ENCODE data around the gene SLC26A3.

The SLC26A3 gene

DNA sequence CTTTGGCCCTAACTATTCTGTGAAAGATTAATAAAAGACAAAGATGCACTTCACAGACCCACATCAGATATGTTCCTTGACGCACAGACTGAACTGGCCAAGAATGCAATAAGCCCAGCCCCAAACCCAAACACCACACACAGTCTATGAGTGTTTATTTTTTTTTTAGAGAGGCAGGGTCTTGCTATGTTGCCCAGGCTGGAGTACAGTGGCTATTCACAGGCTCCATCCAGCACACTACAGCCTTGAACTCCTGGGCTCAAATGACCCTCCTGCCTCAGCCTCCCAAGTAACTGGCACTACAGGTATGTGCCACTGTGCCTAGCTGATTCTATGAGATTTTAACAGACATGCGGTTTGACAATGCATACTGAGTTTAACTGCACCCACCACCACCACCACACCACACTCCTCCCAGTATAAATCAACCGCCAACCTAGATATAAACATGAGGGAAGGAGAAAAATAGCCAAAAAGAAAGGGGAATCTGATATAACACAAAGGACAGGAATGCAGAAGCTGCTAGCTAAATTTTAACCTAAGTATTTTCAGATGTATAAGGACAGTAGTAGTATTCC is 35.1 kb upstream of the SLC26A3 start:
- no peak overlapping the region for H3K27ac ChIP-seq (ENCODE audit: low read depth in 2 of 2, low read length in 2 of 2)
- H3K9me3 ChIP-seq (ENCODE audit: control insufficient read depth in 2 of 2, low read length in 2 of 2) = no peaks in the 10 kb centered on the region
- peaks cover 2% of the 10 kb centered on the region in 2 donors for H3K4me1 ChIP-seq (ENCODE audit: control insufficient read depth in 2 of 2, insufficient read depth in 2 of 2, low read length in 2 of 2)
- H3K27me3 ChIP-seq (ENCODE audit: control insufficient read depth in 2 of 2, insufficient read depth in 2 of 2, low read length in 2 of 2) = no peaks in the 10 kb centered on the region
- no peak overlapping the region for H3K9ac ChIP-seq (ENCODE audit: low read depth in 1 of 2, low read length in 2 of 2)
- no peaks in the 10 kb centered on the region for H3K36me3 ChIP-seq (ENCODE audit: control insufficient read depth in 2 of 2, insufficient read depth in 2 of 2, low read length in 2 of 2)
- no peak overlapping the region for H3K4me3 ChIP-seq (ENCODE audit: low read length in 2 of 2)

DNA sequence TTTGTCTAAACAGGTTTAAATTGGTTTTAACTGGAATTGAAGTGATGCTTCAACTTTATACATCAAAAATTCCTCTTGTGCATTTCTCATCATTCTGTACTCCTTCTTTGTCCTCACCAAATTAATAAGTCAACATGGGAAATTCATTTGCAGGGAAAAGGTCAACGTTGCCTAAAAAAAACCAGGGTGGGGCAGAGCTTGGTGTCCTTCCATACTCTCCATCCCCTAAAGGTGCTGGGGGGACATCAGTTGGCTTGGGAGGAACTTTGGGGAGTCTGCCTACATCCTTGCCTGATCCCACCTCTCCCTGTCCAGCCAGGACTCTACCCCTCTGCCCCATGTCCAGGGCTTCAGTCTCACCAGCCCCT is 34.1 kb upstream of the SLC26A3 start:
- Histone ChIP-seq H3K36me3 (ENCODE audit: control insufficient read depth in 2 of 2, insufficient read depth in 2 of 2, low read length in 2 of 2) (no peaks in the 10 kb centered on the region), H3K9ac (ENCODE audit: low read depth in 1 of 2, low read length in 2 of 2) (no peak overlapping the region)

DNA sequence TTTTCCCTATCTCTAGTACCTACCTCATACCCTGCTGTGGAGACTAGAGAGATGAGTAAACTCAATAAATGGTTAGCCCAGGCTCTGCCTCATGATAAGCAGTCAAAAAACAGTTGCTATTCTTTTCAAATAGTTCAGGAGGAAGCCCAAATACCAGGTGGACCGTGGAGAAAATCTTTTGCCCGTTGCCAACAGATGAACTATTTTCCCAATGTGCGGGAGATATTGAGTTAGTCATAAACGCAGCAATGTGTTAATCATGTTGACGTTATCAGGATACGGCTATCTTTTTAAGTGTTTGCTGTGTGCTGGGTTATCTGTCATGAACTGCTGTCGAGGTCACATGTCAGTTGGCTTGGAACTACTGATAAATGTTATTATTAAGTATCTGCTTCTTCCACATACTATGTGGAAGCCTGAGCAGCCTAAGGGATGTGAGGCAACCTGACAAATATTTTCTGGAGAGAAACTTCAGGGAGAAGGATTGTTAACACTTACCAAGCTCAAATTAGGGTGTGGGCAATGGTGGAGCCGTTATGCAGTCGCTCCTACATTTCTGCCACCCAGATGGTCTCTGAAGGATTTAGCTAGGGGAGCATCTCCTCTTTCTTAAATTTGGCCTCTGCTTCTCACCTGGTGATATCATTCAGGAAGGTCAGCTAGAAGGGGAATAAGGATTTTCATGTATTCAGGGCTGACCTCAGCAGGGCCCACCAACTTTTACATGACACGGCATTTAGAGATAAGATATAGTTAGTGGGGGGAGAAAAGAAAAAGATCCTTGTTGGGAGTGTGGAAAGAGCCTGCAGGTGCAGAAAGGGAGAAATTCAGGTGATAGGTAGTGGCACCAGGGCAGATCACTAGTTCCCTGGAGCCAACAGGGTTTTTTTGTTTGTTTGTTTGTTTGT is 33.5 kb upstream of the SLC26A3 start:
- H3K9ac ChIP-seq (ENCODE audit: low read depth in 1 of 2, low read length in 2 of 2) = no peak overlapping the region
- no peaks in the 10 kb centered on the region for H3K36me3 ChIP-seq (ENCODE audit: control insufficient read depth in 2 of 2, insufficient read depth in 2 of 2, low read length in 2 of 2)
- no peaks in the 10 kb centered on the region for H3K27me3 ChIP-seq (ENCODE audit: control insufficient read depth in 2 of 2, insufficient read depth in 2 of 2, low read length in 2 of 2)
- H3K4me3 ChIP-seq (ENCODE audit: low read length in 2 of 2) = no peak overlapping the region
- H3K27ac ChIP-seq (ENCODE audit: low read depth in 2 of 2, low read length in 2 of 2) = no peak overlapping the region
- H3K4me1 ChIP-seq (ENCODE audit: control insufficient read depth in 2 of 2, insufficient read depth in 2 of 2, low read length in 2 of 2) = no peaks in the 10 kb centered on the region
- H3K9me3 ChIP-seq (ENCODE audit: control insufficient read depth in 2 of 2, low read length in 2 of 2) = no peaks in the 10 kb centered on the region

More for the DNA sequence above, 34.1 kb upstream of the SLC26A3 start:
- Histone ChIP-seq H3K27ac (ENCODE audit: low read depth in 2 of 2, low read length in 2 of 2) (no peak overlapping the region), H3K27me3 (ENCODE audit: control insufficient read depth in 2 of 2, insufficient read depth in 2 of 2, low read length in 2 of 2) (no peaks in the 10 kb centered on the region), H3K4me3 (ENCODE audit: low read length in 2 of 2) (no peak overlapping the region), H3K9me3 (ENCODE audit: control insufficient read depth in 2 of 2, low read length in 2 of 2) (no peaks in the 10 kb centered on the region), H3K4me1 (ENCODE audit: control insufficient read depth in 2 of 2, insufficient read depth in 2 of 2, low read length in 2 of 2) (no peaks in the 10 kb centered on the region)

DNA sequence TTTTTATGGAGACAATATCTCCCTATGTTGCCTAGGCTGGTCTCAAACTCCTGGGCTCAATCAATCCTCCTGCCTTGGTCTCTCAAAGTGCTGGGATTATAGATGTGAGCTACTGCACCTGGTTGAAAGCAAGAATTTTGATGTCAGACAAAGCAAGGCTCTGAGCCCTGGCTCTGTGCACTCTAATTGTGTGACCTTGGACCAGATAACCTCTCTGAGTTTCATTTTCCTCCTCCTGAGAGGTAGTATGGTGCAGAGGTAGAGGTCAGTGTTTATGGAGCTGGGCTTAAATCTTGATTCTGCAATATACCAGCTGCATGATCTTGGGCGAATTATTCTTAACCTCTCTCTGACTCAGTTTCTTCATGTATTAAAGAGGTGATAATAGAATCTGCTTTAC is 31.4 kb upstream of the SLC26A3 start:
- H3K4me1 ChIP-seq (ENCODE audit: control insufficient read depth in 2 of 2, insufficient read depth in 2 of 2, low read length in 2 of 2) = peaks cover 3 to 14% of the 10 kb centered on the region in 2 donors
- H3K4me3 ChIP-seq (ENCODE audit: low read length in 2 of 2) = no peak overlapping the region
- H3K27ac ChIP-seq (ENCODE audit: low read depth in 2 of 2, low read length in 2 of 2) = no peak overlapping the region
- no peaks in the 10 kb centered on the region for H3K36me3 ChIP-seq (ENCODE audit: control insufficient read depth in 2 of 2, insufficient read depth in 2 of 2, low read length in 2 of 2)
- H3K27me3 ChIP-seq (ENCODE audit: control insufficient read depth in 2 of 2, insufficient read depth in 2 of 2, low read length in 2 of 2) = no peaks in the 10 kb centered on the region
- no peak overlapping the region for H3K9ac ChIP-seq (ENCODE audit: low read depth in 1 of 2, low read length in 2 of 2)
- no peaks in the 10 kb centered on the region for H3K9me3 ChIP-seq (ENCODE audit: control insufficient read depth in 2 of 2, low read length in 2 of 2)

DNA sequence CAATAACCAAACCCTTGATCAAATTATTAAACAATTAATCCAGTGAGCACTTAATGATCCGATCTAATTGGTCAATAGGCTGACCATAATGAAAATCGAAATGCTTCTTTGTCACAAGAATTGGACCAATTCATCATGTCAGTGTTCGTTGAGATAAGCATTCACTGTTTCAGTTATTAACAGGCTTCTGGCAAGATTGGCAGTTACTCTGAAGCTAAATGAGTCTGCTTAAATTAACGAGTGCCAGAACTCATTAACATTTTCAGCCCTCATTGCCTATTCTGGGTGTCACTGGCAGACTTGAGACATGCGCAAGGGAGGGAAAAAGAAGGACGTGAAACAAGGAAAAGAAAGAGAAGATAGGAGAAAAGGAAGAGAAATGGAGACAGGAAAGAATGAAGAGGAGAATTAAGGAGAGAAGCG is 30.7 kb upstream of the SLC26A3 start:
- Histone ChIP-seq H3K9me3 (ENCODE audit: control insufficient read depth in 2 of 2, low read length in 2 of 2) (no peaks in the 10 kb centered on the region), H3K36me3 (ENCODE audit: control insufficient read depth in 2 of 2, insufficient read depth in 2 of 2, low read length in 2 of 2) (no peaks in the 10 kb centered on the region), H3K4me3 (ENCODE audit: low read length in 2 of 2) (no peak overlapping the region), H3K9ac (ENCODE audit: low read depth in 1 of 2, low read length in 2 of 2) (no peak overlapping the region), H3K27ac (ENCODE audit: low read depth in 2 of 2, low read length in 2 of 2) (no peak overlapping the region), H3K27me3 (ENCODE audit: control insufficient read depth in 2 of 2, insufficient read depth in 2 of 2, low read length in 2 of 2) (no peaks in the 10 kb centered on the region), H3K4me1 (ENCODE audit: control insufficient read depth in 2 of 2, insufficient read depth in 2 of 2, low read length in 2 of 2) (peaks cover 3 to 14% of the 10 kb centered on the region in 2 donors)

DNA sequence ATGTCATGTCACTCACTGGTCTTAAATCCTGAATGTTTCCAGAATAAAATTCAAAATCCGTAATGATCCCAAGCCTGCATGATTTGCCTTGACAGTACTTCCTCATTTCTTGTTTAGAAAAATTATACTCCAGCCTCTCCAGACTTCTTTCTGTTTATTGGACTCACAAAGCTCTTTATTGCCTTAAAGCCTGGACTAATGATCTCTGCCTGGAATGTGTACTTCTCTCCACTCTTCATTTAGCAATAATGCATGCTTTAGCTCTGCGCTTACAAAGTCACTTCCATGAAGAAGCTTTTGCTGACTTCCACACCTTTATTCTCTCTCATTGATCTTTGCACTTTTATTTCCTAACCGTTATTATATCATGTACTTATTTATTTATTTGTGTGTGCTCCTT is 27.4 kb upstream of the SLC26A3 start:
- H3K9me3 ChIP-seq (ENCODE audit: control insufficient read depth in 2 of 2, low read length in 2 of 2) = no peaks in the 10 kb centered on the region
- H3K9ac ChIP-seq (ENCODE audit: low read depth in 1 of 2, low read length in 2 of 2) = peak overlapping the region in 1 of 2 donors; percentile 0
- H3K27me3 ChIP-seq (ENCODE audit: control insufficient read depth in 2 of 2, insufficient read depth in 2 of 2, low read length in 2 of 2) = no peaks in the 10 kb centered on the region
- peak overlapping the region; percentile 38 to 66 for H3K27ac ChIP-seq (ENCODE audit: low read depth in 2 of 2, low read length in 2 of 2)
- peak overlapping the region in 1 of 2 donors; percentile 1 for H3K4me3 ChIP-seq (ENCODE audit: low read length in 2 of 2)
- no peaks in the 10 kb centered on the region for H3K36me3 ChIP-seq (ENCODE audit: control insufficient read depth in 2 of 2, insufficient read depth in 2 of 2, low read length in 2 of 2)
- peaks cover 3 to 14% of the 10 kb centered on the region in 2 donors for H3K4me1 ChIP-seq (ENCODE audit: control insufficient read depth in 2 of 2, insufficient read depth in 2 of 2, low read length in 2 of 2)

DNA sequence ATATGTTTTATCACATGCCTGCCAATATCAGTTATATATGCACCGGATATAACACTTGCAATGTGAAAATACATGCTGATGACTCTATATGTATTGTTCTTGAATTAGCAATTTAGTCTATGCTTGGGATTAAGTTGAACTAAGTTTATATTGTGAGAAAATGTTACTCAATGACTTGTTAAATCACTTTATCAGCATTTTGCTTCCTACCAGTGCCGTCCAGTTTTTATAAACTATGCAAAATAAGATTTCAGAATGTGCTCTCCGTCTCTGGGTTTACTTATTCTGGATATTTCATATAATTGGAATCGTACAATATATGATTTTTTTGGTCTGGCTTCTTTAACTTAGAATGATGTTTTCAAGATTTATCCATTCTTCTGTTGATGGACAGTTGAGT is 25.5 kb upstream of the SLC26A3 start:
- Histone ChIP-seq H3K9ac (ENCODE audit: low read depth in 1 of 2, low read length in 2 of 2) (no peak overlapping the region), H3K36me3 (ENCODE audit: control insufficient read depth in 2 of 2, insufficient read depth in 2 of 2, low read length in 2 of 2) (no peaks in the 10 kb centered on the region), H3K27ac (ENCODE audit: low read depth in 2 of 2, low read length in 2 of 2) (no peak overlapping the region), H3K9me3 (ENCODE audit: control insufficient read depth in 2 of 2, low read length in 2 of 2) (no peaks in the 10 kb centered on the region), H3K4me3 (ENCODE audit: low read length in 2 of 2) (no peak overlapping the region), H3K27me3 (ENCODE audit: control insufficient read depth in 2 of 2, insufficient read depth in 2 of 2, low read length in 2 of 2) (no peaks in the 10 kb centered on the region), H3K4me1 (ENCODE audit: control insufficient read depth in 2 of 2, insufficient read depth in 2 of 2, low read length in 2 of 2) (peaks cover 3 to 14% of the 10 kb centered on the region in 2 donors)

DNA sequence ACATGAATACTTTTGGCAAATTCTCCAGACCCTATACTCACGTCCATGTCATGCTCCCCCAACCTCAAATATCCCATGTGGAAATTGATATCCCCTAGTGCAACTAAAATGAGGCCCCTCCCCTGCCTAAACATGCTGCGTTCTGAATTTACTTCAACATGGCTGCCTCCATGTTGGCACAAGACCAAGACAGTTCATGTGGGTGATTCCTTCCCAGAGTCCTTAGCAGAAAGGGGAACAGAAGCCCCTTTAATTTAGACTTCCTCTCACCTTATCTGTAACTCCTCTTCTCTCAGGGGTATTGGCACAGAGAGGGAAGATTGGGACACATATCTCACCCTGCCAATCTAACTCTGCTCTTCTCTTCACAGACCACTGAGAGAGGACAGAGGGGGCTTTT is 24.5 kb upstream of the SLC26A3 start:
- Histone ChIP-seq H3K27ac (ENCODE audit: low read depth in 2 of 2, low read length in 2 of 2) (no peak overlapping the region), H3K4me3 (ENCODE audit: low read length in 2 of 2) (no peak overlapping the region), H3K9me3 (ENCODE audit: control insufficient read depth in 2 of 2, low read length in 2 of 2) (no peaks in the 10 kb centered on the region), H3K27me3 (ENCODE audit: control insufficient read depth in 2 of 2, insufficient read depth in 2 of 2, low read length in 2 of 2) (no peaks in the 10 kb centered on the region), H3K36me3 (ENCODE audit: control insufficient read depth in 2 of 2, insufficient read depth in 2 of 2, low read length in 2 of 2) (no peaks in the 10 kb centered on the region), H3K9ac (ENCODE audit: low read depth in 1 of 2, low read length in 2 of 2) (no peak overlapping the region), H3K4me1 (ENCODE audit: control insufficient read depth in 2 of 2, insufficient read depth in 2 of 2, low read length in 2 of 2) (peaks cover 3 to 14% of the 10 kb centered on the region in 2 donors)

DNA sequence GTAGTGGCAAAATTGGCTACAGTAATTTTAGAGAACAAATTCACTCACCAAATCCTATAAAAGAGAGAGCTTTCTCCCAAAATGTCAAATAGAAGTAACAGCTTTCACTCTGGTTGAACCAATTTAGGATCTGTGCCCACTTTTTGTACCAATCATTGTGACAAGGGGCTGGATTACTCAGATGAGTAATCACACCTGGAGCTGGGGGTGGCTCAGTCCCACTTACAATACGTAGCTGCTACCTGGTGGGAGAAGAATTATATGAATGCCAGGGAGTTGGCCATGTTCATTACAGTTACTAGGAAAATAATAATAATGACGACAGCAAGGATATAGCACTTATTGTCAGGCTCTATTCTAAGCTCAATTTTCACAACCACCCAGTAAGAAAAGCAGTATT is 23.4 kb upstream of the SLC26A3 start:
- H3K4me1 ChIP-seq (ENCODE audit: control insufficient read depth in 2 of 2, insufficient read depth in 2 of 2, low read length in 2 of 2) = peaks cover 3 to 14% of the 10 kb centered on the region in 2 donors
- no peak overlapping the region for H3K4me3 ChIP-seq (ENCODE audit: low read length in 2 of 2)
- no peak overlapping the region for H3K27ac ChIP-seq (ENCODE audit: low read depth in 2 of 2, low read length in 2 of 2)
- no peaks in the 10 kb centered on the region for H3K27me3 ChIP-seq (ENCODE audit: control insufficient read depth in 2 of 2, insufficient read depth in 2 of 2, low read length in 2 of 2)
- H3K9ac ChIP-seq (ENCODE audit: low read depth in 1 of 2, low read length in 2 of 2) = no peak overlapping the region
- H3K9me3 ChIP-seq (ENCODE audit: control insufficient read depth in 2 of 2, low read length in 2 of 2) = no peaks in the 10 kb centered on the region
- H3K36me3 ChIP-seq (ENCODE audit: control insufficient read depth in 2 of 2, insufficient read depth in 2 of 2, low read length in 2 of 2) = no peaks in the 10 kb centered on the region

DNA sequence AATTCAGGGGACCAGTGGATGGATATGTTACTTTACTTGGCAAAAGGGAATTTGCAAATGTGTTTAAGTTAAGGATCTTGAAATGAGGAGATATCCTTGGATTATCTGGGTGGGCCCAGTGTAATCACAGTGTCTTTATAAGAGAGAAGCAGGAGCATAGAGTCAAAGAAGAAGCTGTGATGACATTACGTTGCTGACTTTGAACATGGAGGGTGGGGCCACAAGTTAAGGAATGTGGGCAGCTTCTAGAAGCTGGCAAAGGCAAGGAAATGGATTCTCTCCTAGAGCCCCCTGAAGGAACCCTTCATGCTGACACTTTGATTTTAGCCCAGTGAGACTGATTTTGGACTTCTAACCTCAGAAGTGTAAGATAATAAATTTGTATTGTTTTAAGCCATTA is 21.8 kb upstream of the SLC26A3 start:
- H3K36me3 ChIP-seq (ENCODE audit: control insufficient read depth in 2 of 2, insufficient read depth in 2 of 2, low read length in 2 of 2) = no peaks in the 10 kb centered on the region
- no peaks in the 10 kb centered on the region for H3K4me1 ChIP-seq (ENCODE audit: control insufficient read depth in 2 of 2, insufficient read depth in 2 of 2, low read length in 2 of 2)
- no peak overlapping the region for H3K4me3 ChIP-seq (ENCODE audit: low read length in 2 of 2)
- H3K9me3 ChIP-seq (ENCODE audit: control insufficient read depth in 2 of 2, low read length in 2 of 2) = no peaks in the 10 kb centered on the region
- H3K27me3 ChIP-seq (ENCODE audit: control insufficient read depth in 2 of 2, insufficient read depth in 2 of 2, low read length in 2 of 2) = no peaks in the 10 kb centered on the region
- no peak overlapping the region for H3K9ac ChIP-seq (ENCODE audit: low read depth in 1 of 2, low read length in 2 of 2)
- H3K27ac ChIP-seq (ENCODE audit: low read depth in 2 of 2, low read length in 2 of 2) = no peak overlapping the region
